CD4-positive, alpha-beta T cell treated with Interleukin-17A for 1 hour (primary cell): ENCODE data around the gene LARGE1.

Experiments used
- DNase-seq: peaks from one replicate; pipeline ENCODE4 v3.0.0-alpha.2; 2020

Gene LARGE1

GRCh38 chr22:33272180-33272579 lies 648.1 kb downstream of the LARGE1 start:
- DNase-seq, result no peak

- DNase-seq, result no peak
These were observed 648.7 kb downstream of the LARGE1 start for GRCh38 chr22:33271390-33272161.

DNA sequence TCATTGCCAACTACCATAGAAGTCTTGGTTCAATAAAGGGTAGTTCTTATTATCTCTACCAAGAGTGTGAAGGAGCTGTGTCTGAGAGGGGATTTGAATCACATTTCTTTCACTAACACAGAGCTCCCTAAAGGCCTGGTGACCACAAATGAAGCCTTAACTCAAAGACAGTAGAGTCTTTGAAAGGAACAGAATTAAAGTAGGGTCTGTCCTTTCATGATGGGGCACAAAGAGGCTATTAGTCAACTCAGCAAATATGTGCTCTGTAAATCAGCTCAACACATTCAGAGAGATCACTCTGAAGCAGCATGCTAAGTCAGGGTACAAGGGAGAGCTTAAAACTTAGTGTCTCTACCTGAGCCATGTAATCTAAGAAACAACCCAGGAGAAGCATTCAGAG lies 649.7 kb downstream of the LARGE1 start:
- no peak for DNase-seq

DNA sequence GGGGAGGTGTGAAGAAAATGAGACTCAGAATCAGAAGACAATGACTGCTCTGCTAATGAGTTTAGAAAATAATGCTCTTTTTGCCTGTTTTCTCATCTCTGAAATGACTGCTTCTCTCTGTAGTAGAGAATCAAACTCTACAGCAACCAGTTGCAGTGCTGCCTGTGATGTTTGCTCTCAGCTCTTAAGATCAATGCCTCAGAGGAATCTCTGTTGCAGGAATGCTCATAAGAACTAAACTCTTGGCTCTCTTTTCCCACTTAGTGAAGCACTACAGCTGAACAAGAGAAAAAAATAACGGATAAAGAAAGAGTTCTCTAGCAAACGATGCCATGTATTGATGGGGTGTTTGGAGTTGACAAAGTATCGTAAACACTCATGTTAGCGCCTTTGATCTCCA lies 658.6 kb downstream of the LARGE1 start:
- no peak for DNase-seq

GRCh38 chr22:33260498-33260897 lies 659.8 kb downstream of the LARGE1 start:
- no peak for DNase-seq

- DNase-seq, result no peak
These were observed 664.5 kb downstream of the LARGE1 start for GRCh38 chr22:33255791-33256190.

DNA sequence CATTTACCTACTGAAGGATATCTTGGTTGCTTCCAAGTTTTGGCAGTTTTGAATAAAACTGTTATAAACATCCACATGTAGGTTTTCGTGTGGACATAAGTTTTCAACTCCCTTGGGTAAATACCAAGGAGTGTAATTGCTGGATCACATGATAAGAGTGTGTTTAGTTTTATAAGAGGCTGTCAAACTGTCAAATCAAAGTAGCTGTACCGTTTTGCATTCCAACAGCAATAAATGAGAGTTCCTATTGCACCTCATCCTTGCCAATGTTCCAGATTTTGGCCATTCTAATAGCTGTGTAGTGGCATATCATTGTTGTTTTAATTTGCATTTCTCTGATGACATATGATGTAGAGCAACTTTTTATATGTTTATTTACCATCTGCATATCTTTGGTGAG lies 671.3 kb downstream of the LARGE1 start:
- no peak for DNase-seq

DNA sequence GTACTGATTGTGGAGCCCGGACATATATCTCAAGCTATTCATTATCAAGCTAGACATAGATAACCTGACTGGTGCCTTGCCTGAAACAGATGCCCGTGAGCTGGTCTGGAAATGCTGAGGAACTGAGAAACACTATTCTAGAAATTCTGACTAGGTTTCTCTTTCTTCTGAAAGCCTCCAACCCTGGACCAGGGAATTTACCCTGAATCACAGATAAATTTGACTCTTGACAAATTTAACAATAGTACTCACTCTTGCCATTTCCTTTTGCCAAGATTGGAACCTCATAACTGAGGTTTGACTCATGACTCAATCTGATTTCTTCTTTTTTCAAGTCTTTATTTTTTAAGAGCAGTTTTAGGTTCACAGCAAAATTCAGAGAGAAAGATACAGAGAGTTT lies 672.5 kb downstream of the LARGE1 start:
- no peak for DNase-seq

- DNase-seq, result no peak
These were observed 678.2 kb downstream of the LARGE1 start for GRCh38 chr22:33242078-33242477.

GRCh38 chr22:33240888-33241475 lies 679.3 kb downstream of the LARGE1 start:
- no peak for DNase-seq

- no peak for DNase-seq
These were observed 688.2 kb downstream of the LARGE1 start for GRCh38 chr22:33232071-33232470.

GRCh38 chr22:33227791-33228190 lies 692.5 kb downstream of the LARGE1 start:
- DNase-seq, result no peak

DNA sequence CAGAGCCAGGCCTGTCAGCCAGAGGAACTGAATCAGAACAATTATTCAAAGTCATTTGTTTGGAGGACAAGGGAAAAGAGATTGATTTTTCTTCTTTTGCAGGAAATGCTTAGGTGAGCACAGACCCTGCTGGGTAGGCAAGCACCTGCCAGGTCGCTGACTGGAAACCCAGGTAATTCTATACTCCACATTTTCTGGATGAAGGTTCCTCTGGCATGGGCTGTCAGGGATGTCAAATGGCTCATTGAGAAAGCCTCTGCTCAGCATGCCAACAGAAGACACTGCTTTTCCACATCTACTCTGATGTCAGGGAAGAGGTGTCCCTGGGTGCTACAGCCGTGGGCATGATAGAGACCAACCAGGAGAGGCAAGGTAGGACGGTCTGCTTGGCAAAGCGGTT lies 695.4 kb downstream of the LARGE1 start:
- DNase-seq, result no peak
